AG04450 (cell line): ENCODE results near the gene SEMA5A. TPM values are rescaled to one million over a fixed set of nuclear protein-coding genes. Genes with fewer than 3 reads are reported as not detected.

ENCODE experiments used
- CTCF ChIA-PET: fragments of 300-600, 350-600 bp; formaldehyde crosslinking; extraction: SDS; loops from one replicate; lab custom pipeline; 2022; ENCODE audit warnings: antibody characterized with exemption, inconsistent platforms; lab: Charles Lee
- POLR2A ChIA-PET: fragments of 350-600 bp; formaldehyde crosslinking; extraction: SDS; loops from one replicate; lab custom pipeline; 2021; ENCODE audit warnings: antibody characterized with exemption, inconsistent platforms; lab: Yijun Ruan, JAX
- DNase-seq: peaks from one replicate; pipeline ENCODE4 v3.0.0-alpha.2; 2011; ENCODE audit warnings: low read depth, low spot score
- H3K27ac ChIP-seq: one replicate; pipeline ENCODE4 v1.5.1; 2012; ENCODE audit warnings: low read depth, low read length, control low read depth
- H3K27me3 ChIP-seq: one replicate; pipeline ENCODE4 v1.6.0; 2012; ENCODE audit warnings: low read length; ENCODE audit not compliant: control insufficient read depth, insufficient read depth
- H3K4me3 ChIP-seq: 2 replicates; pipeline ENCODE4 v1.5.1; 2011; ENCODE audit warnings: mild to moderate bottlenecking, low read depth, low read length, control low read depth
- H3K9me3 ChIP-seq: 2 replicates; pipeline ENCODE4 v1.5.1; 2012; ENCODE audit warnings: low read length; ENCODE audit not compliant: control insufficient read depth, insufficient read depth
- polyA plus RNA-seq: library from polyadenylated mRNA; depleted of rRNA; stranded (reverse); fragments of >200 nt; gene quantifications from 2 replicates; pipeline ENCODE4 v1.2.3, GENCODE V29; 2011
- TF ChIP-seq, protein P1 (sequence below): IDR thresholded peaks from 2 replicates; pipeline ENCODE4 v1.5.1; 2011; ENCODE audit warnings: low read depth, low read length, control low read depth, inconsistent platforms

The SEMA5A gene
- polyA plus RNA-seq, 1 experiment = 31.8 TPM

DNA sequence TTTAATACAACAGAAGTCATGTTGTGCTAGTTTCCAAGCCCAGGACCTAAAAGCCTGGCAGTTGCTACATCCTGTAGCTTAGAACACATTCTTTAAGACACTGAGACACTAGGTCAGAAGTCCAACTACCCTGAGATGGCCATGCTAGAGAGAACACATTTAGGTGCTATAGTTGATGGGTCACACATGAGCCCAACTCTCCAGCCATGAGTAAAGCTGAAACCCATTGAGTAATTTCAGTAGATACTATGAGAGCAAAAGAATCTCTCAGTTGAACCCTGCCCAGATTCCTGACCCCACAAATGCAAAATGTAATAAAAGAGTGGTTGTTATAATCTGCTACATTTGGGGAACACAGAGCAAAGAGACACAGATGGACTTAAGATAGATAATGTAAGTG lies 164.4 kb downstream of the SEMA5A start:
- TF ChIP-seq, protein P1, sequence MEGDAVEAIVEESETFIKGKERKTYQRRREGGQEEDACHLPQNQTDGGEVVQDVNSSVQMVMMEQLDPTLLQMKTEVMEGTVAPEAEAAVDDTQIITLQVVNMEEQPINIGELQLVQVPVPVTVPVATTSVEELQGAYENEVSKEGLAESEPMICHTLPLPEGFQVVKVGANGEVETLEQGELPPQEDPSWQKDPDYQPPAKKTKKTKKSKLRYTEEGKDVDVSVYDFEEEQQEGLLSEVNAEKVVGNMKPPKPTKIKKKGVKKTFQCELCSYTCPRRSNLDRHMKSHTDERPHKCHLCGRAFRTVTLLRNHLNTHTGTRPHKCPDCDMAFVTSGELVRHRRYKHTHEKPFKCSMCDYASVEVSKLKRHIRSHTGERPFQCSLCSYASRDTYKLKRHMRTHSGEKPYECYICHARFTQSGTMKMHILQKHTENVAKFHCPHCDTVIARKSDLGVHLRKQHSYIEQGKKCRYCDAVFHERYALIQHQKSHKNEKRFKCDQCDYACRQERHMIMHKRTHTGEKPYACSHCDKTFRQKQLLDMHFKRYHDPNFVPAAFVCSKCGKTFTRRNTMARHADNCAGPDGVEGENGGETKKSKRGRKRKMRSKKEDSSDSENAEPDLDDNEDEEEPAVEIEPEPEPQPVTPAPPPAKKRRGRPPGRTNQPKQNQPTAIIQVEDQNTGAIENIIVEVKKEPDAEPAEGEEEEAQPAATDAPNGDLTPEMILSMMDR = no peak
- Histone ChIP-seq H3K4me3 (no peak overlapping the region), H3K27me3 (no peaks in the 10 kb centered on the region), H3K9me3 (no peaks in the 10 kb centered on the region), H3K27ac (no peak overlapping the region)
- no peak for DNase-seq
- CTCF ChIA-PET = interaction anchor here (0.7 to 1.3 kb wide), 2 partner anchors 20 to 163 kb away, joined by 3 to 5 read pairs; no protein-coding TSS in a partner anchor
- POLR2A ChIA-PET = no interaction called here

DNA sequence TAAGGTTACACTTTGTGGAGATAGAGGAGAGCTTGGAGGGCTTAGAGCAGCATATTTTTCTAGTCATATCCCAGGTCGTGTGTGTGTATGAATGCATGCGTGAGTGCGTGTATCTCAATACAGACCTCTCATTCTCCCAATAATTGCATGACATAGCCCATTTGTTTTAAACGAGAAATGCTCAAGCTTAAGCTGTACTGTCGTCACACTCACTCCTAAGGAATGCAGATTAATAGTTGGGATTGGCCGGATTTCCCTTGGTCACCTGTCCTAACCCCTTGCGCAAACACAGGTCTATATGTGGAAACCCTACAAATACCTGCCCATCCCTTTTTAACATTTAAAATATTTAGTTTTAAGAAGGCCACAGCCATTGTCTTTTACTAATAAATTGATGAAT lies 165.8 kb downstream of the SEMA5A start:
- TF ChIP-seq, protein P1 = no peak
- no peak overlapping the region for H3K27ac ChIP-seq
- no peak for DNase-seq
- ChIA-PET CTCF (no interaction called here), POLR2A (no interaction called here)
- no peak overlapping the region for H3K4me3 ChIP-seq
- H3K9me3 ChIP-seq = no peaks in the 10 kb centered on the region
- no peaks in the 10 kb centered on the region for H3K27me3 ChIP-seq

DNA sequence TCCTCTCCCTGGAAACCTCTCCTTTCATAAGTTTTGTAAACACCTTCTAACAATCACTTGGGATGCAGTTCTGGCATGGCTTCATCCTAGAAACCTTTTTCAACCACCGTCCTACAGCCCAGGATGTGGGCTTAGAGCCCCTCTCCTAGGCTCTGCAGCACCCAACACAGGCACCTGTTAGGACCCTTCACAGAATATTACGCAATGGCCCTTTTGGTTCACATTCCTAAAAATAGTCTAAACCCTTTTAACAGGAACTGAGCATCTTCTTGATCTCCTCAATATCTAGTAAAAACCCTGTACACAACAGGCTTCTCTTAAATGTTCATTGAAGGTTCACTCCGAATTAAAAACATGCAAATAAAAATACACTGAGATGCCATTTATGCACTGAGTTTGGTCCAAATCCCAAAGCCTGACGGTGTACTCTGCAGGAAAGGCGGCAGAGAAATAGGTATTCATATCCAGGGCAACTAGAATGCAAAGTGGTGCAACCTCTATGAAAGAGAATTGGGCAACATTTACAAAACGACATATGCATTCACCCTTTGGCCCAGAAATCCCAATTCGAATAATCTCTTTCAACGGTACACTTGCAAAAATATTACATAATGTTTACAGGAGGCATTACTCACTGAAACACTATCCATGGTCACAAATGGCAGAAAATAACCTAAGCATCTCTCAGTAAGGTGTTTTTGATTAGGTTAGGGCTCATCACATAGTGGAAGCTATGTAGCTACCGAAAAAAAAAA lies 169.3 kb downstream of the SEMA5A start:
- ChIA-PET POLR2A (no interaction called here), CTCF (no interaction called here)
- no peaks in the 10 kb centered on the region for H3K9me3 ChIP-seq
- no peak overlapping the region for H3K27ac ChIP-seq
- no peak for DNase-seq
- TF ChIP-seq, protein P1 = no peak
- no peaks in the 10 kb centered on the region for H3K27me3 ChIP-seq
- H3K4me3 ChIP-seq = no peak overlapping the region

DNA sequence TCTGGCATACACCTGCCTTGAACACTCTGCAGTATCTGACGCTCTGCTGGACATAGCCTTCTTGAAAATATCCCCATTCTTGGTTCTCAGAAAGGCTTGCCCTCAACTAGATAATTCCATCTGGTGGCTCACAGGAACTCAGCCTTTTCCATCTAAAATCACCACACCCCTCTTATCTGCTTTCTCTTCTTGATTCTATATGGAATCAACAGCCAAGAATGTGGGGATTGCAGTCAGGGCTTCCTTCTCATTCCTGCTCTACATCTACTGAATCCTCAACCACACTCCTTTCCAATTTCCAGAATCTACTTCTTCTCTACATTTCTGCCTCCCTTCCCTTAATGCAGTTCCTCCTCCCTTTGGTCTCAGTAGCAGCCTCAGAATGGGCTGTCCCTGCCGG lies 170.1 kb downstream of the SEMA5A start:
- ChIA-PET POLR2A (no interaction called here), CTCF (no interaction called here)
- Histone ChIP-seq H3K4me3 (no peak overlapping the region), H3K27ac (no peak overlapping the region), H3K27me3 (no peaks in the 10 kb centered on the region), H3K9me3 (no peaks in the 10 kb centered on the region)
- TF ChIP-seq, protein P1 = no peak
- no peak for DNase-seq

DNA sequence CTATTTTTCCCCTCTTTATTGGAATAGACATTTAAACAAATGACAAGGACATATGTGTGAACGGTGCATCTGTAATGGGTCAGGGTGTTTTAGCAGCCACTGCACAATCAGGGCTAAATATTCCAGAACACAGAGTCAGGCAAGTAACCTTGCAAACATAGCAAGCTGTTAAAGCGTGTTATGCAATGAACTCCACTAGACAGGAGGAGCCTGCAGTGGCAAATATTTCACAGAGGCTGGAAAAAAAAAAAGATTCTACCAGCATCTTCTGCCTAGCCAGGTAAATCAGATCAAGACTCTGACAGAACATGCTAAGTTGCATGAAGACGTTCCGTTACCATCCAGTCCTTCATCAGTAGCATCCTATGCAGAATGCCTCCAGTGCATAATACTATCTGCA lies 171.8 kb downstream of the SEMA5A start:
- TF ChIP-seq, protein P1 = no peak
- Histone ChIP-seq H3K27ac (no peak overlapping the region), H3K9me3 (no peaks in the 10 kb centered on the region), H3K4me3 (no peak overlapping the region), H3K27me3 (no peaks in the 10 kb centered on the region)
- POLR2A ChIA-PET = interaction anchor here (1.0 kb wide), 1 partner anchor 10 kb away, joined by 4 read pairs; no protein-coding TSS in a partner anchor
- CTCF ChIA-PET = no interaction called here
- DNase-seq = no peak
